Esophagus squamous epithelium (tissue), 4 donors: Measurements from ENCODE around the gene DIAPH3.

Source experiments
- POLR2A ChIP-seq, 4 donors: fragments of 450-650 bp; IDR thresholded peaks; one replicate each; pipeline ENCODE4 v1.6.1; 2017; ENCODE audit warnings: antibody characterized with exemption in 4 of 4, mild to moderate bottlenecking in 4 of 4, moderate library complexity in 3 of 4
- TF ChIP-seq, protein P1 (sequence below), 6 experiments: fragments of 450-650 bp in 4 of 6; fragments of 200-600 bp in 2 of 6; sonication (generic) in 2 of 6; IDR thresholded peaks; one replicate each; pipeline ENCODE4 v1.5.1; 2016 to 2019; ENCODE audit warnings: antibody characterized with exemption in 6 of 6, mild to moderate bottlenecking in 4 of 6, moderate library complexity in 4 of 6

DNA sequence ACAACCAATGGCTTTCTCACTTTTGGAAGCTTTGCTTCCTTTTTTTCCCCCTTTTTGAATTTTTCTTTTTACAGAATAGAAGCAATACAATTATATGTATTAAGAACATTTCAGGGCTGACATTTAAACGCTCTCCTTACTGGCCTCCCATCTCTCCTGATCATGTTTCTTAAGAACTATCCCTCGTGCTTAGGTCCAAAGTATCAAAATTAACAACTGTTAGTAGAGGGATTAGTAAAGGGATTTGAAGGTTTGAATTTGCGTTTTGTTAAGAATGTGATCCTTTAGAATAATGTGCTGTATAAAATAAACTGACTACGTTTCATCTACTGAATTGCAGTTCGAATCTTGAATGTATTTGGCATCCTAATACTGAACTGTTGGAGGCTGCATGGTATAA, 424.8 kb downstream of the DIAPH3 start:
- TF ChIP-seq, protein P1, sequence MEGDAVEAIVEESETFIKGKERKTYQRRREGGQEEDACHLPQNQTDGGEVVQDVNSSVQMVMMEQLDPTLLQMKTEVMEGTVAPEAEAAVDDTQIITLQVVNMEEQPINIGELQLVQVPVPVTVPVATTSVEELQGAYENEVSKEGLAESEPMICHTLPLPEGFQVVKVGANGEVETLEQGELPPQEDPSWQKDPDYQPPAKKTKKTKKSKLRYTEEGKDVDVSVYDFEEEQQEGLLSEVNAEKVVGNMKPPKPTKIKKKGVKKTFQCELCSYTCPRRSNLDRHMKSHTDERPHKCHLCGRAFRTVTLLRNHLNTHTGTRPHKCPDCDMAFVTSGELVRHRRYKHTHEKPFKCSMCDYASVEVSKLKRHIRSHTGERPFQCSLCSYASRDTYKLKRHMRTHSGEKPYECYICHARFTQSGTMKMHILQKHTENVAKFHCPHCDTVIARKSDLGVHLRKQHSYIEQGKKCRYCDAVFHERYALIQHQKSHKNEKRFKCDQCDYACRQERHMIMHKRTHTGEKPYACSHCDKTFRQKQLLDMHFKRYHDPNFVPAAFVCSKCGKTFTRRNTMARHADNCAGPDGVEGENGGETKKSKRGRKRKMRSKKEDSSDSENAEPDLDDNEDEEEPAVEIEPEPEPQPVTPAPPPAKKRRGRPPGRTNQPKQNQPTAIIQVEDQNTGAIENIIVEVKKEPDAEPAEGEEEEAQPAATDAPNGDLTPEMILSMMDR (IDR thresholded peaks at IDR 0.05) = no peak
- no peak for TF ChIP-seq POLR2A (IDR thresholded peaks at IDR 0.05)
